Muscle of leg (tissue), 11 donors: ENCODE data around the gene MRPL17. TPM values are rescaled to one million over a fixed set of nuclear protein-coding genes. Genes with fewer than 3 reads are reported as not detected.
"Not testable (repeated sequence)": the region's sequence is repeated elsewhere in the genome, so short reads cannot be mapped to it uniquely, and the experiment has no call there.

ENCODE experiments used
- DNase-seq: peaks from one replicate; pipeline ENCODE4 v3.0.0; 2013
- H3K27ac ChIP-seq: one replicate; pipeline ENCODE4 v1.5.1; 2013; ENCODE audit warnings: mild to moderate bottlenecking, low read length, control low read depth
- H3K27me3 ChIP-seq: one replicate; pipeline ENCODE4 v1.6.1; 2013; ENCODE audit warnings: low read length; ENCODE audit not compliant: control insufficient read depth, insufficient read depth
- H3K36me3 ChIP-seq: one replicate; pipeline ENCODE4 v1.6.1; 2013; ENCODE audit warnings: low read length; ENCODE audit not compliant: control insufficient read depth, insufficient read depth
- H3K4me1 ChIP-seq: one replicate; pipeline ENCODE4 v1.6.1; 2013; ENCODE audit warnings: low read length; ENCODE audit not compliant: control insufficient read depth, insufficient read depth
- H3K4me3 ChIP-seq: one replicate; pipeline ENCODE4 v1.5.1; 2013; ENCODE audit warnings: low read length, control low read depth
- H3K9me3 ChIP-seq: replicated peaks from 2 replicates; pipeline ENCODE4 v1.6.1; 2013; ENCODE audit warnings: low read depth, low read length; ENCODE audit not compliant: control insufficient read depth
- WGBS: methylation state at CpG from one replicate; pipeline ENCODE4 v1.1.5; 2013; ENCODE audit warnings: missing lambda C conversion rate; ENCODE audit not compliant: insufficient coverage; 5-methylcytosine and 5-hydroxymethylcytosine counted together
- polyA plus RNA-seq, 8 donors: library from polyadenylated mRNA; unstranded; fragments of 120-200 nt; gene quantifications; one replicate each; pipeline versions ENCODE4 v1.2.1 to v1.2.3, GENCODE V29; 2013; ENCODE audit warnings: inconsistent platforms in 1 of 8, low replicate concordance in 1 of 8; ENCODE audit not compliant: insufficient read length in 8 of 8, insufficient read depth in 1 of 8
- total RNA-seq: library from RNA; stranded (reverse); fragments of 120-200 nt; gene quantifications from one replicate; pipeline ENCODE4 v1.2.4, GENCODE V29; 2013

Gene MRPL17
- total and polyA plus RNA-seq, 9 donors = 37.2 to 86.7 (median 71.7) TPM

DNA sequence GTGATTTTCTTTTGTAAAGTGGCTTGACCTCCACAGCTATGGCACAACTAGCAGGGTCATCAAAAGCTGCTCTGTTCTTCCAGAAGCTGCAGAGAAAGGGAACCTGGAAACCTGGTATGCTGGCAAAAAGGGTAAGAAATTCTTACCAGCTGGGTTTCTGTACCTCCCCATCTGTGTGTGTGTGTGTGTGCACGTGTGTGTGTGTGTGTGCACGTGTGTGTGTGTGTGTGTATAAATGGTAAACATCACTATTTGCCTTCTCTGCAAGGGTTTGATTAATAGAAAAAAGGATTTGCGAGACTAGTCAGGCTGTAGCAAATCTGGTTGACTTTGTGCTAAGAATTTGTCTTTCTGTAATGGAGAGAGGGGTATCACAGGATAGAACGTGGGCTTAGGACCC, 4.7 kb upstream of the MRPL17 start:
- peaks cover 3% of the 10 kb centered on the region for H3K4me1 ChIP-seq
- no peaks in the 10 kb centered on the region for H3K27me3 ChIP-seq
- no peak overlapping the region for H3K27ac ChIP-seq
- no peaks in the 10 kb centered on the region for H3K9me3 ChIP-seq
- no peak overlapping the region for H3K4me3 ChIP-seq
- WGBS = 69% methylated on average over 3 of the region's 4 CpGs
- no peak for DNase-seq
- no peaks in the 10 kb centered on the region for H3K36me3 ChIP-seq

DNA sequence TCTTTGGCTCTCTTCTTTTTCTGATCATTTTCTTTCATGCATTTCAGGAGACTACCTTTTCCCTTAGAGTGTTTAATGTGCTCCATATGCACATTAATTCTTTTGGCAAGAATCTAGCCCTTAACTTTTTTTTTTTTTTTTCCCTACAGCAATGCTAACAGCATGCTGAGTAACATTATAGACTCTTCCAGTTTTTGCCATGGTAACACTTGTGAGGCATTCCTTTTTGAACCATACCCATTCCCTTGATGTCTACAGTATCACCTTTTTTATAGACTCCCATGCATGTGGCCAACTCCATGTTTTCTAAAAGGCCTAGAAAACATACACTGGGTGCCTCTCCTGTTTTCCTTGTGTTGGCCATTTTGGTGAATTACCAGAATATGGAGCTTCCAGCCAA, 2.9 kb upstream of the MRPL17 start:
- Histone ChIP-seq H3K27me3 (no peaks in the 10 kb centered on the region), H3K4me3 (no peak overlapping the region), H3K27ac (no peak overlapping the region), H3K36me3 (peaks cover 11% of the 10 kb centered on the region), H3K9me3 (no peaks in the 10 kb centered on the region), H3K4me1 (peaks cover 14% of the 10 kb centered on the region)
- DNase-seq = no peak

DNA sequence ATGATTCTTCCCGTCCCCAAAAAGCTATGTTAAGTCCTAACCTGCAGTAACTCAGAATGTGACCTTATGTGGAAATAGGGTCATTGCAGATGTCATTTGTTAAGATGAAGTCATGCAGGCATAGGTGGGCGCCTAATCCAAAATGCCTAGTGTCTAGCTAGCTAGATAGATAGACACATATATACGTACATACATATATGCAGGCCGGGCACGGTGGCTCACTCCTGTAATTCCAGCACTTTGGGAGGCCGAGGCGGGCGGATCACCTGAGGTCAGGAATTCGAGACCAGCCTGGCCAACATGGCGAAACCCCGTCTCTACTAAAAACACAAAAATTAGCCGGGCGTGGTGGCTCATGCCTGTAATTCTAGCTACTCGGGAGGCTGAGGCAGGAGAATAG, 928 bp upstream of the MRPL17 start:
- DNase-seq = peak; percentile 26
- H3K4me1 ChIP-seq = peaks cover 14% of the 10 kb centered on the region
- H3K36me3 ChIP-seq = peaks cover 25% of the 10 kb centered on the region
- H3K9me3 ChIP-seq, H3K27me3 ChIP-seq: not testable (repeated sequence)
- H3K27ac ChIP-seq = peak overlapping the region; percentile 98
- H3K4me3 ChIP-seq = peak overlapping the region; percentile 90
- WGBS = no CpG with 5 or more reads among the region's 14 CpGs

- no peak for DNase-seq
- WGBS = 0% methylated on average over 8 of the region's 10 CpGs
Measured at GRCh38 chr11:6682591-6682935, 577 bp downstream of the MRPL17 start.

GRCh38 chr11:6681949-6682348, 1.2 kb downstream of the MRPL17 start:
- no CpG with 5 or more reads among the region's 5 CpGs for WGBS
- Histone ChIP-seq H3K4me3 (peak overlapping the region; percentile 90), H3K9me3 (no peaks in the 10 kb centered on the region), H3K27ac (peak overlapping the region; percentile 89), H3K27me3 (no peaks in the 10 kb centered on the region), H3K36me3 (peaks cover 25% of the 10 kb centered on the region), H3K4me1 (peaks cover 14% of the 10 kb centered on the region)
- DNase-seq = peak; percentile 20

More at GRCh38 chr11:6682591-6682935, 577 bp downstream of the MRPL17 start:
- H3K36me3 ChIP-seq = peaks cover 25% of the 10 kb centered on the region
- H3K4me3 ChIP-seq = peak overlapping the region; percentile 90
- H3K27ac ChIP-seq = peak overlapping the region; percentile 89
- no peaks in the 10 kb centered on the region for H3K9me3 ChIP-seq
- H3K4me1 ChIP-seq = peaks cover 14% of the 10 kb centered on the region
- no peaks in the 10 kb centered on the region for H3K27me3 ChIP-seq

DNA sequence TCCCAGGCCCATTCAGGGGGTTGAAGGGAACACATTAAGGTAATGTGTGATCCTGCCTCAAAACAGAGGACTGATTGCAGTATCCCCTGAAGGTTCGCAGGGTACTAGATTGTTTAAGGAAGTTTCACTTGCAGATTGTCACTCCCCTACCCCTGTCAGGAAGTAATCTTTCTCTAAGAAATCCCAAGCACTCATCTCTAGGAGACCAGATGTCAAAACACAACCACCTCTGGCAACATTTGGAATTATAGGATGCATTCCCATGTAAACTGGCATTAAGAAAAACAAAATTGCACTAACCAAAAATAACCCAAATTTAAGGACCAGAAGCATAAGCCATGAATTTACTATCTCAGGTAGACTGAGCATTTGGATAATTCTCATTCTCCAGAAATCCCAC, 1.6 kb downstream of the MRPL17 start:
- H3K27ac ChIP-seq = peak overlapping the region; percentile 33
- DNase-seq = no peak
- H3K4me1 ChIP-seq = peaks cover 14% of the 10 kb centered on the region
- H3K27me3 ChIP-seq = no peaks in the 10 kb centered on the region
- no peaks in the 10 kb centered on the region for H3K9me3 ChIP-seq
- no peak overlapping the region for H3K4me3 ChIP-seq
- peaks cover 25% of the 10 kb centered on the region for H3K36me3 ChIP-seq
- WGBS = no CpG with 5 or more reads among the region's 1 CpG

GRCh38 chr11:6677018-6677417, 6.1 kb downstream of the MRPL17 start:
- Histone ChIP-seq H3K4me1 (peaks cover 7% of the 10 kb centered on the region), H3K27me3 (no peaks in the 10 kb centered on the region), H3K36me3 (peaks cover 24% of the 10 kb centered on the region), H3K4me3 (no peak overlapping the region), H3K9me3 (no peaks in the 10 kb centered on the region), H3K27ac (no peak overlapping the region)
- DNase-seq = no peak
- WGBS = no CpG with 5 or more reads among the region's 3 CpGs

GRCh38 chr11:6674862-6675261, 8.3 kb downstream of the MRPL17 start:
- H3K36me3 ChIP-seq = peaks cover 6% of the 10 kb centered on the region
- H3K27ac ChIP-seq = no peak overlapping the region
- H3K4me3 ChIP-seq = no peak overlapping the region
- WGBS = no CpG with 5 or more reads among the region's 4 CpGs
- no peaks in the 10 kb centered on the region for H3K4me1 ChIP-seq
- H3K9me3 ChIP-seq = no peaks in the 10 kb centered on the region
- no peaks in the 10 kb centered on the region for H3K27me3 ChIP-seq
- no peak for DNase-seq

GRCh38 chr11:6674219-6674597, 8.9 kb downstream of the MRPL17 start:
- DNase-seq = no peak
- H3K27me3 ChIP-seq = no peaks in the 10 kb centered on the region
- H3K9me3 ChIP-seq = no peaks in the 10 kb centered on the region
- no peaks in the 10 kb centered on the region for H3K4me1 ChIP-seq
- H3K4me3 ChIP-seq = no peak overlapping the region
- no peak overlapping the region for H3K27ac ChIP-seq
- peaks cover 2% of the 10 kb centered on the region for H3K36me3 ChIP-seq
- no CpG with 5 or more reads among the region's 1 CpG for WGBS

GRCh38 chr11:6673523-6674218, 9.5 kb downstream of the MRPL17 start:
- Histone ChIP-seq H3K27ac (no peak overlapping the region), H3K27me3 (no peaks in the 10 kb centered on the region), H3K4me1 (no peaks in the 10 kb centered on the region), H3K4me3 (no peak overlapping the region), H3K36me3 (no peaks in the 10 kb centered on the region), H3K9me3 (no peaks in the 10 kb centered on the region)
- no peak for DNase-seq

DNA sequence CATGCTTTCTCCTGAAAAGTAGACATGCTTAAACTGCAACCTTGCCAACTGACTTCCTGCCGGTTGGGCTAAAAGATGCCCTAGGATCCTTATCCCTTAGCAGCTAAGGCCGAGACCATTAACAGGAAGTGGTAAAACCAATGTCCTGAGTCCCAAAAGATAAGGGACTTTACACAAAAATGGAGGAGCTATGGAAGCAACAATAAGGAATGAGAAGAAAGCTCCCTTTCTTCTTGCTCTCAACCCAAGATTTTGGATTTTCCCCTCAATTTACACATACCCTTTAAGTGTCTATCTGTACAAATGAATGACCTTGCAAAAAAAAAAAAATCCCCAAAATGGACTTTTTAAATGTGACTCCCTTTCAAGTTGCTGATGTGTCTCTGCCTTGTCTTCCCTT, 11.1 kb downstream of the MRPL17 start:
- Histone ChIP-seq H3K9me3 (peaks cover 2% of the 10 kb centered on the region), H3K4me3 (no peak overlapping the region), H3K27ac (no peak overlapping the region), H3K4me1 (no peaks in the 10 kb centered on the region), H3K27me3 (no peaks in the 10 kb centered on the region), H3K36me3 (no peaks in the 10 kb centered on the region)
- WGBS = no CpG with 5 or more reads among the region's 2 CpGs
- no peak for DNase-seq
